CD4-positive, alpha-beta T cell (primary cell): ENCODE measurements around the gene SNX19. TPM values are rescaled to one million over a fixed set of nuclear protein-coding genes. Genes with fewer than 3 reads are reported as not detected.
A peak's percentile ranks its signal among the peaks of the same experiment; 100 is the strongest.

Experiments used
- ATAC-seq: fragments of 200-7000 bp; cut with Tn5 transposase; one replicate; pipeline ENCODE4 v1.10.0; 2022; ENCODE audit warnings: mild to moderate bottlenecking; ENCODE audit not compliant: poor library complexity
- CTCF ChIA-PET: fragments of 350-600 bp; sonication (Branson Sonifier 250); formaldehyde crosslinking; loops from one replicate; lab custom pipeline; 2021; ENCODE audit warnings: antibody characterized with exemption, inconsistent platforms; lab: Charles Lee
- POLR2A ChIA-PET: fragments of 350-600 bp; sonication (Branson Sonifier 250); formaldehyde crosslinking; loops from one replicate; lab custom pipeline; 2021; ENCODE audit warnings: antibody characterized with exemption, inconsistent platforms; lab: Charles Lee
- DNase-seq, 14 experiments: peaks; one replicate each; pipeline ENCODE4 v3.0.0-alpha.2; 2013 to 2020; ENCODE audit warnings: mixed read lengths in 2 of 14
- H3K27ac ChIP-seq, 2 donors: one replicate each; pipeline versions ENCODE4 v1.5.1 to v1.7.0; 2013; ENCODE audit warnings: low read length in 2 of 2, low read depth in 1 of 2, mild to moderate bottlenecking in 1 of 2
- H3K27me3 ChIP-seq, 2 experiments: 1 replicate in 1 of 2; 2 replicates in 1 of 2; pipeline versions ENCODE4 v1.6.1 to v1.7.0; 2013; ENCODE audit warnings: low read length in 2 of 2, control low read depth in 1 of 2, mild to moderate bottlenecking in 1 of 2, moderate library complexity in 1 of 2; ENCODE audit not compliant: insufficient read depth in 2 of 2, control insufficient read depth in 1 of 2
- H3K36me3 ChIP-seq: one replicate; pipeline ENCODE4 v1.6.1; 2013; ENCODE audit warnings: low read length, control low read depth; ENCODE audit not compliant: insufficient read depth
- H3K4me1 ChIP-seq: one replicate; pipeline ENCODE4 v1.6.1; 2013; ENCODE audit warnings: low read length, control low read depth; ENCODE audit not compliant: insufficient read depth
- H3K4me3 ChIP-seq: one replicate; pipeline ENCODE4 v1.5.1; 2013; ENCODE audit warnings: mild to moderate bottlenecking, low read length, moderate library complexity
- H3K9me3 ChIP-seq, 2 experiments: 1 replicate in 1 of 2; 2 replicates in 1 of 2; pipeline versions ENCODE4 v1.6.1 to v1.7.0; 2013; ENCODE audit warnings: low read length in 2 of 2, mild to moderate bottlenecking in 2 of 2, control low read depth in 1 of 2, moderate library complexity in 1 of 2; ENCODE audit not compliant: control insufficient read depth in 1 of 2, insufficient read depth in 1 of 2
- H3K27ac Mint-ChIP-seq: one replicate; pipeline ENCODE4 v1.8.0; 2020; ENCODE audit warnings: mixed read lengths
- H3K27me3 Mint-ChIP-seq: one replicate; pipeline ENCODE4 v1.8.0; 2021; ENCODE audit warnings: mixed read lengths
- H3K36me3 Mint-ChIP-seq: one replicate; pipeline ENCODE4 v1.8.0; 2021; ENCODE audit warnings: low read depth, mixed read lengths
- H3K4me1 Mint-ChIP-seq: one replicate; pipeline ENCODE4 v1.8.0; 2021; ENCODE audit warnings: low read depth, mixed read lengths
- H3K4me3 Mint-ChIP-seq: one replicate; pipeline ENCODE4 v1.8.0; 2020; ENCODE audit warnings: mild to moderate bottlenecking, mixed read lengths
- H3K9me3 Mint-ChIP-seq: one replicate; pipeline ENCODE4 v1.8.0; 2020; ENCODE audit warnings: mixed read lengths
- CTCF ChIP-seq: fragments of 200-600 bp; IDR thresholded peaks from one replicate; pipeline ENCODE4 v1.8.0; 2022; ENCODE audit warnings: antibody characterized with exemption, mild to moderate bottlenecking
- intact Hi-C, 2 experiments: fragments of 100-400 bp; cut with DNase I in 1 of 2; cut with micrococcal nuclease in 1 of 2; formaldehyde crosslinking; loops; one replicate each; pipeline versions ENCODE4 v1.15.1 to v1.9.0; 2023 to 2025; cut with DNase I, micrococcal nuclease
- total RNA-seq, 174 experiments: library from RNA in 2 of 174; stranded (reverse) in 2 of 174; gene quantifications; one replicate each; pipeline ENCODE4 v1.2.3 and lab custom pipeline; 2021 to 2026

SNX19 gene
- total RNA-seq, 2 experiments from 2014 or later: 41.2 to 43.8 TPM

- Mint-ChIP-seq H3K27ac (no peak overlapping the region), H3K27me3 (peaks cover 8% of the 10 kb centered on the region), H3K4me1 (no peaks in the 10 kb centered on the region), H3K9me3 (no peaks in the 10 kb centered on the region), H3K36me3 (no peaks in the 10 kb centered on the region), H3K4me3 (no peak overlapping the region)
- POLR2A ChIA-PET: no interaction called here
- CTCF ChIA-PET: no interaction called here
- TF ChIP-seq CTCF: no peak
- Histone ChIP-seq H3K9me3 (no peaks in the 10 kb centered on the region), H3K4me3 (no peak overlapping the region), H3K36me3 (no peaks in the 10 kb centered on the region), H3K4me1 (no peaks in the 10 kb centered on the region), H3K27ac (no peak overlapping the region), H3K27me3 (peaks cover 0 to 4% of the 10 kb centered on the region in 2 experiments)
- intact Hi-C loops: no loop called here
- DNase-seq: no peak
- no peak for ATAC-seq
Observed at GRCh38 chr11:130828741-130829140, 87.5 kb downstream of the SNX19 start.

DNA sequence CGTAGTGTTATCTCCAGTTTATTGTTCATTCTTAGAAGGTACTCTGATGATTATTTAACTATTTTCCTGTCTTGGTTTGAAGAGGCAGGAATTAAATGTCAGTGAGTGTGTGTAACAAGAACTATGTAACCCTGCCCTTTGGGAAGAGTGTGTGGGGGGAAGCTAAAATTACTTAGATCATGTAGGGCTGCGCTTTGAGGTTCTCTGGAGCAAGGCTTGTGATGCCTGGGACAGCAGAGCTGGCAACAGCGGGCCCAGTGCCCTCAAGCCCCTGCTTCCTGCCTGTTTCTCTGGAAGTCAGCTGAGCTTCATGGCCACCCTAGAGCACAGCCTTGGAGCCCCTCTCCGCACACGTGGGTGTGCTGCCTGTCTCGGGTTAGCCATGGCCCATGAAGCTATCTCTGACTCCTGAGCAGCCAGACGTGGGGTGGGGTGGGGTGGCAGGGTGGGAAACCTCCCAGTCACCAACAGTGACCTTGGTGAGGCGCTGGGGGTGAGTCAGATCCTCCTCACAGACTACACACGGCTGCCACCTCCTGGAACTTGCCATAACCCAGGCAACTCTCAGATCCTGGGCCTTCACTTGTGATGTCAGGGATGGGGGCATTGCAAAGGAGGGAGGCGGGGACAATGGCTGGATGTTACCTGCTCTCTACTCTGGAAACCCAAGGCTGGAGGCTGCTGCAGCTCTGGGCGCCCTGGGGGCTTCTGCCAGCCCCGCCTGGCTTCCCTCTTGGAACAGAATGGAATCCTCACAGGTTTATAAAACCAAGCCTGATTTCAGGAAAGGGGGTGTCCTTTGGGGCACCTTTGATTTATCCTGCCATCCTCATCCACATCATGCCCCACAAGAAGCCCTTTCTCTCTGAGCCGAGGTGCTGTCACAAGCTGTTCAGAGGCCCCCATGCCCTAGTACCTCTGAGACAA is 88.6 kb downstream of the SNX19 start:
- intact Hi-C loops: no loop called here
- DNase-seq (peak in 1 of 14 experiments; percentile 2), ATAC-seq (no peak)

DNA sequence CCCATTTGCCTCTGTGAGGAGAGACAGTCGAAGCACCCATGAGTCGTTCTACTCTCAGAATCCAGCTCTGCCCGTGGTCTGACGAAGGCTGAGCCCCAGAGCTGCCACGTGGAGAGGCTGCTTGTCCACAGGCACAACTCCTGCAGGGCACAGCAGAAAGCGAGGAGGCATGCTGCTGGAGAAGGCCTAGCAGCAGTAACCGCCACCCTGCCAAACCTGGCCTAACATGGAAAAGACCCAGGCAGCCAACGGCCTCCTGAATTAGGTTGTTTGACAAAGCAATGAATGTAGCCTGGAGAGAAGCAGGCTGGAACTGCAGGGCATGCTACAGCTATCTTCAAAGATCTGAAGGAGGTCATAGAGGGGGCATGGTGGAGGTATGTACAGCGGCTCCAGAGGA is 89.7 kb downstream of the SNX19 start:
- Mint-ChIP-seq H3K36me3 (no peaks in the 10 kb centered on the region), H3K9me3 (no peaks in the 10 kb centered on the region), H3K4me1 (no peaks in the 10 kb centered on the region), H3K27me3 (peaks cover 4% of the 10 kb centered on the region), H3K4me3 (no peak overlapping the region), H3K27ac (no peak overlapping the region)
- no peaks in the 10 kb centered on the region for H3K36me3 ChIP-seq
- no peaks in the 10 kb centered on the region for H3K9me3 ChIP-seq
- no peaks in the 10 kb centered on the region for H3K4me1 ChIP-seq
- ATAC-seq: no peak
- intact Hi-C loops: no loop called here
- no peak for DNase-seq
- H3K27ac ChIP-seq: no peak overlapping the region
- CTCF ChIA-PET: no interaction called here
- no peaks in the 10 kb centered on the region for H3K27me3 ChIP-seq
- no peak for TF ChIP-seq CTCF
- H3K4me3 ChIP-seq: no peak overlapping the region
- POLR2A ChIA-PET: no interaction called here

More for the DNA sequence above, 88.6 kb downstream of the SNX19 start:
- CTCF ChIA-PET: no interaction called here
- Mint-ChIP-seq H3K9me3 (no peaks in the 10 kb centered on the region), H3K27ac (no peak overlapping the region), H3K4me3 (no peak overlapping the region), H3K36me3 (no peaks in the 10 kb centered on the region), H3K27me3 (peaks cover 8% of the 10 kb centered on the region), H3K4me1 (no peaks in the 10 kb centered on the region)
- Histone ChIP-seq H3K27ac (no peak overlapping the region), H3K36me3 (no peaks in the 10 kb centered on the region), H3K27me3 (peaks cover 0 to 4% of the 10 kb centered on the region in 2 experiments), H3K9me3 (no peaks in the 10 kb centered on the region), H3K4me3 (no peak overlapping the region), H3K4me1 (no peaks in the 10 kb centered on the region)
- POLR2A ChIA-PET: no interaction called here
- TF ChIP-seq CTCF: no peak
